HL-60 (cell line): ENCODE results near the gene ASB18.
A peak's percentile ranks its signal among the peaks of the same experiment; 100 is the strongest.

ENCODE experiments used
- DNase-seq, 2 experiments: peaks; one replicate each; pipeline ENCODE4 v3.0.0-alpha.2; 2010 to 2020; ENCODE audit warnings: low read depth in 1 of 2, low spot score in 1 of 2
- H3K27ac ChIP-seq: fragments of 250-450 bp; sonication (Bioruptor Pico); replicated peaks from 2 replicates; pipeline ENCODE4 v1.5.1; 2020; ENCODE audit warnings: mild to moderate bottlenecking, moderate library complexity
- H3K27me3 ChIP-seq: fragments of 250-450 bp; sonication (Bioruptor Pico); 2 replicates; pipeline ENCODE4 v1.5.1; 2021; ENCODE audit warnings: mild to moderate bottlenecking, moderate library complexity; ENCODE audit not compliant: insufficient read depth, poor library complexity, severe bottlenecking
- H3K4me3 ChIP-seq: replicated peaks from 2 replicates; pipeline ENCODE4 v1.5.1; 2011; ENCODE audit warnings: mild to moderate bottlenecking, control low read depth, low read length; ENCODE audit not compliant: insufficient read depth
- GABPA ChIP-seq: IDR thresholded peaks from 2 replicates; pipeline ENCODE4 v1.6.1; 2012; ENCODE audit warnings: low read depth
- POLR2AphosphoS5 ChIP-seq: IDR thresholded peaks from 2 replicates; pipeline ENCODE4 v1.6.1; 2012; ENCODE audit warnings: low read depth
- SPI1 ChIP-seq: IDR thresholded peaks from 2 replicates; pipeline ENCODE4 v1.6.1; 2012; ENCODE audit warnings: low read depth, mild to moderate bottlenecking, borderline replicate concordance
- TF ChIP-seq, protein P1 (sequence below): IDR thresholded peaks from one replicate; pipeline ENCODE4 v1.5.1; 2011; ENCODE audit warnings: low read length, control low read depth, inconsistent platforms; ENCODE audit not compliant: insufficient read depth
- TF ChIP-seq, protein P2 (sequence below): IDR thresholded peaks from 2 replicates; pipeline ENCODE4 v1.6.1; 2012; ENCODE audit warnings: low read depth; ENCODE audit not compliant: insufficient replicate concordance

ASB18 gene

DNA sequence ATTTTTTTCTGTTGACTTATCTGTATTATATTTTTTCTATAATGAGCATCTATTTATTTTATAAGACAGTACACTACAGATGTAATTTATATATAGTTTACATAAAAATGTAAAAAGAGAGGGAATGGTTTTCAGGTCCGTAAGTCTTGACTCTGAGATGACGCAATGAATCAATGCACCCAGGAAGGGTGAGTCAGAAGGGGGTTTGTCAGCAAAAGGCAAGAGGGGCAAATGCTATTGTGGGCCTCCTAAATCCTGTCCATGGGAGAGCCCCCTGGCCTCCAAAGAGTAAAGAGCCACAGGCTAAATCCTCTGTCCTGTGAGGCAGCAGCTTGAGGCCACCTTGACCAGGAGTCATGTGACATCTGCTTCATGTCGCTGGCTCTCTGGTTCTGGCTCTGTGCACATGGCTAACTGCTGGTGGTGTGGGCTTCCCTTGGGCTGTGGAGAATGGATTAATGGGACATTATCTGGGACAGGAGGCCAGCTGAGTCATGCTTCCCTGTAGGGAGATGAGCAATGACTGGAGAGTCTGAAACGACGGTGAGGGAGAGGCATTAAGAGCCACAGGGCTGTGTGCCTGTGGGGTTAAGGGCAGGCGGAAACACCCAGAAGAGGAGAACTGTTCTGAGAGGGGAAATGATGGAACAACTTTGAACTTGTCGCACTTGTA lies 22.8 kb upstream of the ASB18 start:
- Histone ChIP-seq H3K4me3 (no peak overlapping the region), H3K27ac (no peak overlapping the region), H3K27me3 (no peaks in the 10 kb centered on the region)
- no peak for DNase-seq
- no peak for TF ChIP-seq GABPA
- TF ChIP-seq, protein P1, sequence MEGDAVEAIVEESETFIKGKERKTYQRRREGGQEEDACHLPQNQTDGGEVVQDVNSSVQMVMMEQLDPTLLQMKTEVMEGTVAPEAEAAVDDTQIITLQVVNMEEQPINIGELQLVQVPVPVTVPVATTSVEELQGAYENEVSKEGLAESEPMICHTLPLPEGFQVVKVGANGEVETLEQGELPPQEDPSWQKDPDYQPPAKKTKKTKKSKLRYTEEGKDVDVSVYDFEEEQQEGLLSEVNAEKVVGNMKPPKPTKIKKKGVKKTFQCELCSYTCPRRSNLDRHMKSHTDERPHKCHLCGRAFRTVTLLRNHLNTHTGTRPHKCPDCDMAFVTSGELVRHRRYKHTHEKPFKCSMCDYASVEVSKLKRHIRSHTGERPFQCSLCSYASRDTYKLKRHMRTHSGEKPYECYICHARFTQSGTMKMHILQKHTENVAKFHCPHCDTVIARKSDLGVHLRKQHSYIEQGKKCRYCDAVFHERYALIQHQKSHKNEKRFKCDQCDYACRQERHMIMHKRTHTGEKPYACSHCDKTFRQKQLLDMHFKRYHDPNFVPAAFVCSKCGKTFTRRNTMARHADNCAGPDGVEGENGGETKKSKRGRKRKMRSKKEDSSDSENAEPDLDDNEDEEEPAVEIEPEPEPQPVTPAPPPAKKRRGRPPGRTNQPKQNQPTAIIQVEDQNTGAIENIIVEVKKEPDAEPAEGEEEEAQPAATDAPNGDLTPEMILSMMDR: no peak
- no peak for TF ChIP-seq POLR2AphosphoS5
- TF ChIP-seq, protein P2, sequence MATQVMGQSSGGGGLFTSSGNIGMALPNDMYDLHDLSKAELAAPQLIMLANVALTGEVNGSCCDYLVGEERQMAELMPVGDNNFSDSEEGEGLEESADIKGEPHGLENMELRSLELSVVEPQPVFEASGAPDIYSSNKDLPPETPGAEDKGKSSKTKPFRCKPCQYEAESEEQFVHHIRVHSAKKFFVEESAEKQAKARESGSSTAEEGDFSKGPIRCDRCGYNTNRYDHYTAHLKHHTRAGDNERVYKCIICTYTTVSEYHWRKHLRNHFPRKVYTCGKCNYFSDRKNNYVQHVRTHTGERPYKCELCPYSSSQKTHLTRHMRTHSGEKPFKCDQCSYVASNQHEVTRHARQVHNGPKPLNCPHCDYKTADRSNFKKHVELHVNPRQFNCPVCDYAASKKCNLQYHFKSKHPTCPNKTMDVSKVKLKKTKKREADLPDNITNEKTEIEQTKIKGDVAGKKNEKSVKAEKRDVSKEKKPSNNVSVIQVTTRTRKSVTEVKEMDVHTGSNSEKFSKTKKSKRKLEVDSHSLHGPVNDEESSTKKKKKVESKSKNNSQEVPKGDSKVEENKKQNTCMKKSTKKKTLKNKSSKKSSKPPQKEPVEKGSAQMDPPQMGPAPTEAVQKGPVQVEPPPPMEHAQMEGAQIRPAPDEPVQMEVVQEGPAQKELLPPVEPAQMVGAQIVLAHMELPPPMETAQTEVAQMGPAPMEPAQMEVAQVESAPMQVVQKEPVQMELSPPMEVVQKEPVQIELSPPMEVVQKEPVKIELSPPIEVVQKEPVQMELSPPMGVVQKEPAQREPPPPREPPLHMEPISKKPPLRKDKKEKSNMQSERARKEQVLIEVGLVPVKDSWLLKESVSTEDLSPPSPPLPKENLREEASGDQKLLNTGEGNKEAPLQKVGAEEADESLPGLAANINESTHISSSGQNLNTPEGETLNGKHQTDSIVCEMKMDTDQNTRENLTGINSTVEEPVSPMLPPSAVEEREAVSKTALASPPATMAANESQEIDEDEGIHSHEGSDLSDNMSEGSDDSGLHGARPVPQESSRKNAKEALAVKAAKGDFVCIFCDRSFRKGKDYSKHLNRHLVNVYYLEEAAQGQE: no peak
- no peak for TF ChIP-seq SPI1

DNA sequence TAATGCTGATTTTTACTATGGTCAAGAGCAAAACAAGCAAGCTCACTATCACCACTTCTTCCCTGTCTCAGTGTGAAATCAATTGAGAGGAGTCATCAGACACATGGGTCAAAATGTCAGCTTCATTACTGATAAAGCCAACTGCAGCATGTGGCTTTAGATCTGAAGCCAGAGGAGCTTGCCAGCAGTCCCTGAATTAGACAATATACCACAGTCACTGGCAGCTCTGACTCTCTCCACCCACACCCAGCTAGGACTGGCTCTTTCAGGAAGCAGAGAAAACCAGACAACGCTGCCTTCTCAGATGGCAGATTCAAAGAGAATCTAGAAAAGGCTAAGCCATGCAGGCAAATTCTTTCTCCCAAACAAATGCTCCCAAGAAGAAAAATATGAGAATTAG lies 20.0 kb upstream of the ASB18 start:
- Histone ChIP-seq H3K4me3 (no peak overlapping the region), H3K27me3 (no peaks in the 10 kb centered on the region), H3K27ac (no peak overlapping the region)
- DNase-seq: no peak
- no peak for TF ChIP-seq SPI1
- no peak for TF ChIP-seq POLR2AphosphoS5

DNA sequence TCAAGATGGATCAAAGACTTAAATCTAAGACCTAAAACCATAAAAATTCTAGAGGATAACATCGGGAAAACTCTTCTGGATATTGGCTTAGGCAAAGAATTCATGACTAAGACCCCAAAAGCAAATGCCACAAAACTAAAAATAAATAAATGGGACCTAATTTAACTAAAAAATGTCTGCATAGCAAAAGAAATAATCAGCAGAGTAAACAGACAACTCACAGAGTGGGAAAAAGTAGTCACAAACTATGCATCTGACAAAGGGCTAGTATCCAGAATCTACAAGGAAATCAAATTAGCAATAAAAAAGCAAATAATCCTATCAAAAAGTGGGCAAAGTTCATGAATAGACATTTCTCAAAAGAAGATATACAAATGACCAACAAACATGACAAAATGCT lies 18.2 kb upstream of the ASB18 start:
- Histone ChIP-seq H3K4me3 (no peak overlapping the region), H3K27me3 (no peaks in the 10 kb centered on the region), H3K27ac (no peak overlapping the region)
- DNase-seq: no peak
- no peak for TF ChIP-seq SPI1

DNA sequence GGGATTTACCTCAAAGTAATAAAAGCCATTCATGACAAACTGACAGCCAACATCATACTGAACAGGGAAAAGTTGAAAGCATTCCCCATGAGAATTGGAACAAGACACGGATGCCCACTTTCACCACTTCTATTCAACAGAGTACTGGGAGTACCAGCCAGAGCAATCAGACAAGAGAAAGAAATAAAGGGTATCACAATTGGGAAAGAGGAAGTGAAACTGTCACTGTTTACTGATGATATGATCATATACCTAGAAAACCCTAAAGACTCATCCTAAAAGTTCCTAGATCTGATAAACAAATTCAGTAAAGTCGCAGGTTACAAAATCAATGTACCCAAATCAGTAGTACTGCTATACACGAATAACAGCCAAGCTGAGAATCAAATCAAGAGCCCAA lies 17.2 kb upstream of the ASB18 start:
- Histone ChIP-seq H3K4me3 (no peak overlapping the region), H3K27me3 (no peaks in the 10 kb centered on the region), H3K27ac (no peak overlapping the region)
- DNase-seq: no peak
- TF ChIP-seq, protein P2: no peak
- TF ChIP-seq GABPA (no peak), SPI1 (no peak), POLR2AphosphoS5 (no peak)
- TF ChIP-seq, protein P1: no peak

DNA sequence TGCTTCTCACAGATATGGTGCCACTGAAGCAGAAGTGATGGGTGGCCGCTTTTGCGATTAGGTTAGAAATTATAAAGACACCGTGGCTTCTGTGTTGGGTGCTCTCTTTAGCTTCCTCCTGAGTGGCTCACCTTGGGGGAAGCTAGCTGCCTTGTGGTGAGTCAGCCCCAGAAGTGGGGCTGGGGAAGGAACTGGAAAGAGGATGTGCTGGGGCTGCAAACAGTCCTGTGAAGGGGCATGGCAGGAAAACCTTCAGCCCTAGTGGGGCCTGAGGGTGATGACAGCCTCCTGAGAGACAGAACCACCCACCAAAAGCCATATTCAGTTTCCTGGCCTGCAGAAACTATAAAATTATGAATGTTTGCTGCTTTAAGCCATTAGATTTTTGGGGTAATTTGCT lies 8.9 kb upstream of the ASB18 start:
- no peak overlapping the region for H3K4me3 ChIP-seq
- DNase-seq: peak; percentile 1 to 45

More for the DNA sequence above, 8.9 kb upstream of the ASB18 start:
- Histone ChIP-seq H3K27me3 (no peaks in the 10 kb centered on the region), H3K27ac (no peak overlapping the region)
- TF ChIP-seq POLR2AphosphoS5 (no peak), SPI1 (peak; percentile 37; the same call in 1 of the 2 replicates)
